ENCODE data around the gene CEBPG. TPM values are rescaled to one million over a fixed set of nuclear protein-coding genes. Genes with fewer than 3 reads are reported as not detected.

Gene CEBPG
- total and polyA plus RNA-seq, 5 donors: 12.7 to 18.3 (median 15.5) TPM

DNA sequence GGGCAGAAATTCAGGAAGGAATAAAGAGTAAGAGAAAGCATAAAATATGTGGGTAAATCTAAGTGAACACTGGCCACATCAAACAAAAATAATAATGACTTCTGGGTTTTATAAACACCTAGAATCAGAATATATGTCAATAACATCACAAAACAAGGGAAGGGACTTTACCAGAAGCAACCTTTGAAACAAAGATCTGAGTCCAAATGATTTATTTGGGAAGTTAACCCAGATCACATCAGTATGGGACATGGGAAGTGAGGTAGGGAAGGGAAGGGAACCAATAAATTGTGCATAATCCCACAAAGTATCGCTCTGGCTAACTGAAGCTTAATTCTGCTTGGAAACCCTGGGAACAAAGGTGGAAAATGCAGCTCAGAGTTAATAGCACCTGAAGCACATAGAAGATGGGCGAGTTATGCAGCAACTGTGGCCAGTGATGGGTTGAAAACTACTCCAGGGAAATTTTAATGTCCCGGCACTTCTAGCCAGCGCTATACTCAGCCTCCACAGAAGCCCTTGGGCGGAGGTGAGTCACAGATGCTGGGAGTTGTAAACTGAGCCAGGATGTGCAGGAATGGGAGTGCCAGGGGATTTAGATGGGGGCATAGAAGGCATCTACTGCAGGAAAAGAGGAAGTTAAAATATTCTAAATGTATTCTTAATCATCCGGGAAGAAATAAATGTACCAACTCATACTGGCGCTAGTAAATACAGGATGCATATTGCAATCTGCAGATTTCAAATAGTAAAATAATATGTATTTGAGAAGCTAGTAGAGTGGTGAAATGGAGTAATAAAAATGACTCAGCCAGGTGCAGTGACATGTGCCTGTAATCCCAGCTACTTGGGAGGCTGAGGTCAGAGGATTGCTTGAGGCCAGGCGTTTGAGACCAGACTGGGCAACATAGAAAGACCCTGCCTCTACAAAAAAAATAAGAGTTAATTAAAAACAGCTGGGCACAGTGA, 34.2 kb upstream of the CEBPG start:
- H3K27ac ChIP-seq (ENCODE audit: low read length): no peak overlapping the region
- ATAC-seq (no peak), DNase-seq (no peak)
- intact Hi-C loops (cut with DNase I): no loop called here
- no peaks in the 10 kb centered on the region for H3K27me3 ChIP-seq (ENCODE audit: control insufficient read depth, insufficient read depth)
- 78% methylated on average over 8 of the region's 8 CpGs for WGBS
- no peak overlapping the region for H3K4me3 ChIP-seq (ENCODE audit: low read length)
- H3K9me3 ChIP-seq (ENCODE audit: control insufficient read depth, low read length): no peaks in the 10 kb centered on the region
- no peaks in the 10 kb centered on the region for H3K4me1 ChIP-seq (ENCODE audit: control insufficient read depth, insufficient read depth, low read length)

DNA sequence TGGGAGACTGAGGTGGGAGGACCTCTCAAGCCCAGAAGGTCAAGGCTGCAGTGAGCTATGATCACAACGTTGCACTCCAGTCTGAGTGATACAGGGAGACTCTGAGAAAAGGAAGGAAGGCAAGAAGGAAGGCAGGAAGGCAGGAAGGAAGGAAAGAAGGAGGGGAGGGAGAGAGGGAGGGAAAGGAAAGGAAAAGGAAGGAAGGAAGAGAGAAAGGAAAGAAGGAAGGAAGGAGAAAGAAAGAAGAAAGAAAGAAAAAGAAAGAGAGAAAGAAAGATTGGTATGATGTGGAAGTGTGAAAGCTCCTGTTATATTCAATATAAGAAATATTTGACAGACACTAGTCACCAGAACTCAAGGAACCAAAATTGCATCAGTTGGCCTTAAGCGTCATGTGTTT, 32.5 kb upstream of the CEBPG start:
- H3K4me1 ChIP-seq (ENCODE audit: control insufficient read depth, insufficient read depth, low read length): no peaks in the 10 kb centered on the region
- no peak overlapping the region for H3K27ac ChIP-seq (ENCODE audit: low read length)
- no peak overlapping the region for H3K4me3 ChIP-seq (ENCODE audit: low read length)
- WGBS: 21% methylated on average over 2 of the region's 2 CpGs
- no peaks in the 10 kb centered on the region for H3K9me3 ChIP-seq (ENCODE audit: control insufficient read depth, low read length)
- DNase-seq (no peak), ATAC-seq (no peak)
- H3K27me3 ChIP-seq (ENCODE audit: control insufficient read depth, insufficient read depth): no peaks in the 10 kb centered on the region
- intact Hi-C loops (cut with DNase I): no loop called here

DNA sequence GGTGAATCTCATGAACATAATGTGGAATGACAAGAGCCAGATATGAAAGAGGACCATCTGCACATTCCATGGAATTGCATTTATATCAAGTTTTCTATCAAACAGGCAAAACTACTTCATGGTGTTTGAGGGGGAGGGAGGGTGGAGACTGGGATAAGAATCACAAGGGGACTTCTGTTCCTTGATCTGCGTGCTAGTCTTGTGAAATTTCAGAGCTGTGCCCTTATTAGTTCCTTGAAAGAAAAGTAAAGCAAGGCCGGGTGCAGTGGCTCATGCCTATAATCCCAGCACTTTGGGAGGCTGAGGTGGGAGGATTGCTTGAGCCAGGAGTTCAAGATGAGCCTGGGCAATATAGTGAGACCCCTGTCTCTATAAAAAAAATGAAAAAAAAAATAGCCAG, 30.2 kb upstream of the CEBPG start:
- Histone ChIP-seq H3K4me3 (ENCODE audit: low read length) (no peak overlapping the region), H3K4me1 (ENCODE audit: control insufficient read depth, insufficient read depth, low read length) (no peaks in the 10 kb centered on the region), H3K9me3 (ENCODE audit: control insufficient read depth, low read length) (no peaks in the 10 kb centered on the region), H3K27me3 (ENCODE audit: control insufficient read depth, insufficient read depth) (no peaks in the 10 kb centered on the region), H3K27ac (ENCODE audit: low read length) (no peak overlapping the region)
- 69% methylated on average over 2 of the region's 2 CpGs for WGBS
- DNase-seq: no peak
- ATAC-seq: no peak
- intact Hi-C loops (cut with DNase I): no loop called here

DNA sequence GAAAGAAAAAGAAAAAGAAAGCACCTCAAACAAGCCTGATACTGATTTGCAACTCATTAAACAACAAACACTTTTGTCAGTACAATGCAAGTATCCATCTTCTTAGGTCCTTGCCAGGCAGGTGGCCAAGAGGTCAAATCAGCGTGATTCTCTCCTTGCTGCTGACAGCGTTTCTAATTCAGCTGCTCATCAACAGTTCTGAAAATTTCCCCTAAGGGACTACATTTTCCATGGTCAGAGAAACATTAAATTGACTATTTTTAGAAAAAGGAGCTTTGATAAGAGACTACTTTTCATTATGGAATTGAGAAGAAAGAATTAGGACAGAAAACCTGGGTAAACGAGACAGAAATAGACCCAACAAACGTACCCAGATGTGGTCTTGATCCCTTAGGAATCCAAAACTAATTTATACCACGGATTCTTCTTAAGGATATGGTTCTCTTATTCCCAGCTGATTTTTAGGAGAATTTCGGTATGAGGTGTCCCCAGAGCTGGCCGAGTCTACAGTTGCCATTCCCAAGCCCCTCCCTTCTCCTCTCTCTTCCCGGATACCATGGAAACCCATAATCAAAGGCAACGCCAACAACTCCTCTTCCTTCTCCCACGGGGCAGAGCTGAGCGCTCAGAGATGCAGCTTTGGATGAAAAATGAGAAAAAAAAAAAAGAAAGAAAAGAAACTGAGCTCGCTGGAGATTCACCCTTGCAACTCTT, 29.5 kb upstream of the CEBPG start:
- peak; percentile 75 to 78 for ATAC-seq
- no peaks in the 10 kb centered on the region for H3K9me3 ChIP-seq (ENCODE audit: control insufficient read depth, low read length)
- no peak overlapping the region for H3K27ac ChIP-seq (ENCODE audit: low read length)
- WGBS: 18% methylated on average over 12 of the region's 12 CpGs
- H3K4me1 ChIP-seq (ENCODE audit: control insufficient read depth, insufficient read depth, low read length): no peaks in the 10 kb centered on the region
- H3K27me3 ChIP-seq (ENCODE audit: control insufficient read depth, insufficient read depth): no peaks in the 10 kb centered on the region
- intact Hi-C loops (cut with DNase I): no loop called here
- DNase-seq: peak in 1 of 3 donors; percentile 27
- H3K4me3 ChIP-seq (ENCODE audit: low read length): no peak overlapping the region

DNA sequence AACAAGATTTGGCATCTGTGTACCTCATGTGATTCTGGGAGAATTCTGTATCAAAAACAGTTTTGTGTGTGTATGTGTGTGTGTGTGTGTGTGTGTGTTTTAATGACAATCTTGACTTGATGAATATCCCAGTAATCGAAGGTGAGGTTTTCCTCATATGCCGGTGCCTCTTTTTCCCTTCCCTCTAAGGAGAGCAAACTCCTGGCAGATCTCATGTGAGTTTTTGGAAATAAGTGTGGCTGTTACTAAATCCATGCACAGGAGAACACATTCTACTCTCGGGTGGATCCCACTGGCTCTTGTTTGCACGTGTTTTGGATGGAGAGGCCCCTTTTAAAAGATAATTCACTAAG, 29.0 kb upstream of the CEBPG start:
- DNase-seq: no peak
- intact Hi-C loops (cut with DNase I): no loop called here
- Histone ChIP-seq H3K4me3 (ENCODE audit: low read length) (no peak overlapping the region), H3K27me3 (ENCODE audit: control insufficient read depth, insufficient read depth) (no peaks in the 10 kb centered on the region), H3K4me1 (ENCODE audit: control insufficient read depth, insufficient read depth, low read length) (no peaks in the 10 kb centered on the region), H3K27ac (ENCODE audit: low read length) (no peak overlapping the region), H3K9me3 (ENCODE audit: control insufficient read depth, low read length) (no peaks in the 10 kb centered on the region)
- 42% methylated on average over 4 of the region's 4 CpGs for WGBS
- no peak for ATAC-seq

DNA sequence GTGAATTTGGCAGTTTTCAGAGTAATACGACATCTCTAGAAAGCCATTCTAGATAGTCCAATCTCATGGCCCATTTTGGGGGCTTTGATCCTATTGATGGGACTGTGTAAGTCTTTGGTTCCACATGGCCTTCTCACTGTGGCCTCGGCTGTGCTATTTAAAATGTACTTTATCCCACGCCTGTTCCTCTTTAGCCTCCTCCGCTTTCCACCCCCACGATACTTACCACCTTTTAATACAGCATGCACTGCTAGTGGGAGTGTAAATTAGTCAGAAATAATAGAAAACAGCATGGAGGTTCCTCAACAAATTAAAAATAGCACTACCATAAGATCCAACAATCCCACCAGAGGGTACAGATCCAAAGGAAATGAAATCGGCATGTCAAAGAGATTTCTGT, 28.3 kb upstream of the CEBPG start:
- no peaks in the 10 kb centered on the region for H3K9me3 ChIP-seq (ENCODE audit: control insufficient read depth, low read length)
- no peaks in the 10 kb centered on the region for H3K4me1 ChIP-seq (ENCODE audit: control insufficient read depth, insufficient read depth, low read length)
- no peak overlapping the region for H3K4me3 ChIP-seq (ENCODE audit: low read length)
- 89% methylated on average over 6 of the region's 6 CpGs for WGBS
- H3K27me3 ChIP-seq (ENCODE audit: control insufficient read depth, insufficient read depth): no peaks in the 10 kb centered on the region
- DNase-seq (no peak), ATAC-seq (no peak)
- intact Hi-C loops (cut with DNase I): no loop called here
- no peak overlapping the region for H3K27ac ChIP-seq (ENCODE audit: low read length)

DNA sequence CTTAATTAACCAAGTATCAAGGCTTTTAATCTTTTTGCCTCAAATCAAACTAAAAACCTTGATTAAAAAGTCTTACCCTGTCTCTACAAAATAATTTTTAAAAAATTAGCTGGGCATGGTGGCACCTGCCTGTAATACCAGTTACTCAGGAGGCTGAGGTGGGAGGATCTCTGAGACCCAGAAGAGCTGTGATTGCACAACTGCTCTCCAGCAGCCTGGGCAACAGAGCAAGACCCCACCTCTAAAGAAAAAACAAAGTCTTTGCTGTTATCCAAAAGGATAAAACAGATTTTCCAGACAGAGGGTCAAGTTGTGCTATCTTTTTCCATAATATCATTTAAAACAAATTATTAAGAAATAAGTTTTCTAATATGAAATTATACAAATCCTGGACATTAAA, 26.8 kb upstream of the CEBPG start:
- intact Hi-C loops (cut with DNase I): no loop called here
- Histone ChIP-seq H3K27me3 (ENCODE audit: control insufficient read depth, insufficient read depth) (no peaks in the 10 kb centered on the region), H3K9me3 (ENCODE audit: control insufficient read depth, low read length) (no peaks in the 10 kb centered on the region), H3K4me3 (ENCODE audit: low read length) (no peak overlapping the region), H3K4me1 (ENCODE audit: control insufficient read depth, insufficient read depth, low read length) (no peaks in the 10 kb centered on the region), H3K27ac (ENCODE audit: low read length) (no peak overlapping the region)
- no peak for ATAC-seq
- DNase-seq: no peak

DNA sequence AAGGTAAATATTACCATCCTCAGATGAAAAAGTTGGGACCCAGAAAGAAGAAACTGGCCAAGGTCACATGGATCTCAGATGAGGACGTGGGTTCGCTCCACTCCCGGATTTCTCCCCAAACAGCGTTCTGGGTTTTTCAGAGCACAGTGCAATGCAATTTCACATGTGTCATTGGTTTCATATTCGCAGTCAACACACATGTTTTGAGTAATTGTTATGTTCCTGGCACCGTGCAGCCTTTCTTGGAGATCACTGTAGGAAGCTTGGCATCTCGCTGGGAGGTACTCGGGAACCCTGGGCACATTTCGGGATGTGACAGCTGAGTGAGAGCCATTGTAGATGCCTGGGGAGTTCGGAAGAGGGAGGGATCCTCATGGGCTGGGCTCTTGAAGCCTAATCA, 26.2 kb upstream of the CEBPG start:
- H3K9me3 ChIP-seq (ENCODE audit: control insufficient read depth, low read length): no peaks in the 10 kb centered on the region
- no peaks in the 10 kb centered on the region for H3K4me1 ChIP-seq (ENCODE audit: control insufficient read depth, insufficient read depth, low read length)
- ATAC-seq: no peak
- DNase-seq: no peak
- no peaks in the 10 kb centered on the region for H3K27me3 ChIP-seq (ENCODE audit: control insufficient read depth, insufficient read depth)
- no peak overlapping the region for H3K27ac ChIP-seq (ENCODE audit: low read length)
- H3K4me3 ChIP-seq (ENCODE audit: low read length): no peak overlapping the region
- 82% methylated on average over 10 of the region's 10 CpGs for WGBS
- intact Hi-C loops (cut with DNase I): no loop called here

DNA sequence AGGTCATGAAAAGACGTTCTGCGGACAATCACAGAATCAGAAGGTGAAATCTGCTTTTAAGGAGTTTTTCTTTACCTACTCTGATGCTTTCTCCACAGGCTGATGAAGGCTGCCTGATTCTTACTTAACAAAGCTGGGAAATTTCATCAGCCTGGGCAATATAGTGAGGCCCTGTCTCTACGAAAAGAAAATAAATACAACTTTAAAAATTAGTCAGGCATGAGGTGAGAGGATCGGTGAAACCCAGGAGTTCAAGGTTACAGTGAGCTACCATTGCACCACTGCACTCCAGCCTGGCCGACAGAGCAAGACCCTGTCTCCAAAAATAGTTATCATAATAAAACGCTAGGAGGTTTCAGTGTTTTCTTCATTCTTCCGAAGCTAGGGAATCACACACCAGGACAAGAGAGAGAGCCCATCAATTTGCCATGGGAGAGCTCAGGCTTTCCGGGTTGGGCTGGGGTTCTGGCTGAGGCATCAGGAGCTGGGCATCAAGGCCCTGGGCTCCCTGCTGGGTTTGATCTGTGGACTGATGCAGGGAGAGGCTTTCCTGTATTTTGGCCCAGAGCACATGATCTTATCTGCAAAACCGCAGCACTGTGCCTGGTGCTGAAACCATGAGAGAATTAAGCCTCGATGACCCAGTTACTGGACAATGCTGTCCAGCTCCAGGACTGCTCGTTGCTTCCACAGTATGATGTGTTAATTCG, 25.1 kb upstream of the CEBPG start:
- Histone ChIP-seq H3K4me1 (ENCODE audit: control insufficient read depth, insufficient read depth, low read length) (no peaks in the 10 kb centered on the region), H3K9me3 (ENCODE audit: control insufficient read depth, low read length) (no peaks in the 10 kb centered on the region), H3K27me3 (ENCODE audit: control insufficient read depth, insufficient read depth) (no peaks in the 10 kb centered on the region), H3K4me3 (ENCODE audit: low read length) (no peak overlapping the region), H3K27ac (ENCODE audit: low read length) (no peak overlapping the region)
- intact Hi-C loops (cut with DNase I): no loop called here
- ATAC-seq (no peak), DNase-seq (no peak)
- 61% methylated on average over 12 of the region's 12 CpGs for WGBS

DNA sequence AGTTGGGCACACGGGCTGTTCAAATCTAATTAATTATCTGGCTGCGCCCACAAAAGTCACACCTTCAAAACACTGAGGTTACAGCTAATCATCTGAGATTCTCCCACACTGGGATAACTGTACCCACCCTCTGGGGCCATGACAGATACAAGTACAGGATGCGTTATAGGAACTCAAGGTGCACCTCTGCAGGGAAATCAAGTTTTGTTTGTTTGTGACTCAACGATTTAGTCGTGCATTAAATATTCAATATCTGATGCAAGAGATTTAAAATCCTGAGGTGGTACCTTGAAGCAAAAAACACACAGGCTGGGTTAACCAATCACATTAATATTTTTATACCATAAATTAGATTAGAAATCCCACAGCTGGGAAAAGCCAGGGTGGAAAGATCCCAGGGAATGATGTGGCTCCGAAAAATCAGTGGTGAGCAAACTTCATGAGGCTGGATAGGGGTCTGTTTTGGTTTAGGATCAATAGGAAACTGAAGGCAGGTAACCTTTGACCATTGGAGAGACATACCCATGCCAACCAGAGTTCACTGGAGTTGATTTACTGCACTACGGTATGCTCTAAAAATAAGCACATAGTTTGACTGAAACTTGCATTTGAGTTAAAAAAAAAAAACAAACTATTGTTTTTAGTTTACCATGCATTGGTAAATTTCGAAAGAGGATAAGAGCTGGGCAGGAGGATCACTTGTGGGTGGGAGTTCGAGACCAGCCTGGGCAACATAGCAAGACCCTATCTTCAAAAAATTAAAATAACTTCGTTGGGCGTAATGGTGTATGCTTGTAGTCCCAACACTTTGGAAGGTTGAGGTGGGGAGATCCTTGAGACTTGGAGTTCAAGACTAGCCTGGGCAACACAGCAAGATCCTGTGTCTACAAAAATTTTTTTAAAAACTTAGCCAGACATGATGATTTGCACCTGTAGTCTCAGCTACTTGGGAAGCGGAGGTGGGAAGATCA, 23.9 kb upstream of the CEBPG start:
- H3K9me3 ChIP-seq (ENCODE audit: control insufficient read depth, low read length): no peaks in the 10 kb centered on the region
- WGBS: 85% methylated on average over 12 of the region's 12 CpGs
- no peak overlapping the region for H3K27ac ChIP-seq (ENCODE audit: low read length)
- no peaks in the 10 kb centered on the region for H3K27me3 ChIP-seq (ENCODE audit: control insufficient read depth, insufficient read depth)
- no peak for ATAC-seq
- no peak overlapping the region for H3K4me3 ChIP-seq (ENCODE audit: low read length)
- H3K4me1 ChIP-seq (ENCODE audit: control insufficient read depth, insufficient read depth, low read length): no peaks in the 10 kb centered on the region
- DNase-seq: no peak
- intact Hi-C loops (cut with DNase I): no loop called here

All from right cardiac atrium (tissue), 5 donors.